Esophagus muscularis mucosa (tissue), 4 donors: ENCODE data around the gene TLE6. TPM values are rescaled to one million over a fixed set of nuclear protein-coding genes. Genes with fewer than 3 reads are reported as not detected.

Experiments used
- DNase-seq: peaks from one replicate; pipeline ENCODE4 v3.0.0-alpha.2; 2017; ENCODE audit errors: extremely low spot score
- H3K27ac ChIP-seq, 4 donors: fragments of 200-600 bp; sonication (generic); replicated peaks in 1 of 4; 1 replicate in 3 of 4; 2 replicates in 1 of 4; pipeline ENCODE4 v1.5.1; 2016 to 2019; ENCODE audit warnings: mild to moderate bottlenecking in 1 of 4
- H3K27me3 ChIP-seq, 4 donors: fragments of 200-600 bp; sonication (generic); one replicate each; pipeline versions ENCODE4 v1.5.1 to v1.6.0; 2016 to 2019
- H3K36me3 ChIP-seq, 4 donors: fragments of 200-600 bp; sonication (generic); one replicate each; pipeline ENCODE4 v1.5.1; 2016 to 2019
- H3K4me1 ChIP-seq, 4 donors: fragments of 200-600 bp; sonication (generic); one replicate each; pipeline ENCODE4 v1.5.1; 2016 to 2019
- H3K4me3 ChIP-seq, 4 donors: fragments of 200-600 bp; sonication (generic); 1 replicate in 2 of 4; 2 replicates in 2 of 4; pipeline ENCODE4 v1.5.1; 2016 to 2019; ENCODE audit warnings: mild to moderate bottlenecking in 4 of 4, moderate library complexity in 1 of 4
- H3K9me3 ChIP-seq, 4 donors: fragments of 200-600 bp; sonication (generic); 1 replicate in 3 of 4; 2 replicates in 1 of 4; pipeline ENCODE4 v1.5.1; 2016 to 2019
- CTCF ChIP-seq, 3 experiments: fragments of 200-600 bp in 2 of 3; fragments of 450-650 bp in 1 of 3; sonication (generic) in 2 of 3; IDR thresholded peaks; one replicate each; pipeline ENCODE4 v1.5.1; 2017 to 2019; ENCODE audit warnings: antibody characterized with exemption in 3 of 3, mild to moderate bottlenecking in 2 of 3, moderate library complexity in 1 of 3
- EP300 ChIP-seq: sonication (generic); formaldehyde crosslinking; IDR thresholded peaks from one replicate; pipeline ENCODE4 v1.6.1; 2017; ENCODE audit warnings: antibody characterized with exemption
- POLR2A ChIP-seq: fragments of 450-650 bp; IDR thresholded peaks from one replicate; pipeline ENCODE4 v1.6.1; 2017; ENCODE audit warnings: antibody characterized with exemption, moderate library complexity, mild to moderate bottlenecking, low read depth
- POLR2AphosphoS5 ChIP-seq, 2 donors: sonication (generic); formaldehyde crosslinking; IDR thresholded peaks; one replicate each; pipeline ENCODE4 v1.6.1; 2017; ENCODE audit warnings: antibody characterized with exemption in 2 of 2
- WGBS: methylation state at CpG from one replicate; pipeline ENCODE4 v1.1.5; 2018; 5-methylcytosine and 5-hydroxymethylcytosine counted together
- intact Hi-C: fragments of 100-400 bp; cut with DNase I; formaldehyde crosslinking; loops from one replicate; pipeline ENCODE4 v1.15.1; 2023
- total RNA-seq, 4 donors: library from RNA; depleted of rRNA; stranded (reverse); fragments of >200 nt; gene quantifications; one replicate each; pipeline versions ENCODE4 v1.1.0 to v1.2.1, GENCODE V29; 2016

Gene TLE6
- total RNA-seq, 4 donors from 2014 or later: 0.75 to 1.2 (median 0.91) TPM; not detected in 1

- Histone ChIP-seq H3K27ac (peak overlapping the region; percentile 61 to 67 (median 66)), H3K36me3 (no peaks in the 10 kb centered on the region), H3K4me1 (peaks cover 63 to 74% (median 71%) of the 10 kb centered on the region in 4 donors), H3K9me3 (no peaks in the 10 kb centered on the region), H3K27me3 (no peaks in the 10 kb centered on the region), H3K4me3 (no peak overlapping the region)
- intact Hi-C loops: no loop called here
- WGBS: 79% methylated on average over 10 of the region's 11 CpGs
- DNase-seq: no peak
- TF ChIP-seq EP300 (no peak), CTCF (IDR thresholded peaks at IDR 0.05) (no peak), POLR2A (no peak), POLR2AphosphoS5 (IDR thresholded peaks at IDR 0.05) (no peak)
Observed at GRCh38 chr19:2978166-2978767, 903 bp downstream of the TLE6 start.

- Histone ChIP-seq H3K27me3 (no peaks in the 10 kb centered on the region), H3K4me1 (peaks cover 63 to 74% (median 71%) of the 10 kb centered on the region in 4 donors), H3K9me3 (no peaks in the 10 kb centered on the region), H3K36me3 (no peaks in the 10 kb centered on the region), H3K4me3 (no peak overlapping the region), H3K27ac (peak overlapping the region; percentile 61 to 67 (median 66))
- WGBS: 82% methylated on average over 9 of the region's 9 CpGs
- no peak for DNase-seq
- no peak for TF ChIP-seq EP300
- no peak for TF ChIP-seq POLR2A
- no peak for TF ChIP-seq CTCF (IDR thresholded peaks at IDR 0.05)
- intact Hi-C loops: no loop called here
Observed at GRCh38 chr19:2978772-2979171, 1.4 kb downstream of the TLE6 start.

- Histone ChIP-seq H3K4me1 (peaks cover 41 to 53% (median 50%) of the 10 kb centered on the region in 4 donors), H3K27me3 (no peaks in the 10 kb centered on the region), H3K27ac (peak overlapping the region in 2 of 4 donors; percentile 85 to 91), H3K9me3 (no peaks in the 10 kb centered on the region), H3K4me3 (no peak overlapping the region), H3K36me3 (no peaks in the 10 kb centered on the region)
- DNase-seq: no peak
- intact Hi-C loops: loop anchor here (5.0 kb wide), 1 partner anchor 75 kb away; no protein-coding TSS in a partner anchor
- 83% methylated on average over 5 of the region's 5 CpGs for WGBS
- TF ChIP-seq POLR2A (no peak), POLR2AphosphoS5 (IDR thresholded peaks at IDR 0.05) (no peak), CTCF (IDR thresholded peaks at IDR 0.05) (no peak)
Observed at GRCh38 chr19:2981898-2982297, 4.5 kb downstream of the TLE6 start.

GRCh38 chr19:2982561-2982960 is 5.2 kb downstream of the TLE6 start:
- peaks cover 36 to 51% (median 43%) of the 10 kb centered on the region in 4 donors for H3K4me1 ChIP-seq
- no peaks in the 10 kb centered on the region for H3K36me3 ChIP-seq
- peak overlapping the region; percentile 85 to 92 (median 90) for H3K27ac ChIP-seq
- WGBS: 31% methylated on average over 8 of the region's 8 CpGs
- no peaks in the 10 kb centered on the region for H3K27me3 ChIP-seq
- peak overlapping the region in 1 of 4 donors; percentile 23 for H3K4me3 ChIP-seq
- DNase-seq: no peak
- intact Hi-C loops: loop anchor here (5.0 kb wide), 1 partner anchor 75 kb away; no protein-coding TSS in a partner anchor
- TF ChIP-seq CTCF (IDR thresholded peaks at IDR 0.05) (no peak), POLR2AphosphoS5 (IDR thresholded peaks at IDR 0.05) (no peak), EP300 (no peak), POLR2A (no peak)
- no peaks in the 10 kb centered on the region for H3K9me3 ChIP-seq

GRCh38 chr19:2982983-2983350 is 5.6 kb downstream of the TLE6 start:
- H3K27ac ChIP-seq: peak overlapping the region; percentile 85 to 92 (median 90)
- TF ChIP-seq EP300 (peak; percentile 29), POLR2A (no peak), POLR2AphosphoS5 (IDR thresholded peaks at IDR 0.05) (peak; percentile 82 to 84), CTCF (IDR thresholded peaks at IDR 0.05) (no peak)
- H3K4me3 ChIP-seq: peak overlapping the region; percentile 44 to 60 (median 49)
- no peaks in the 10 kb centered on the region for H3K9me3 ChIP-seq
- 3% methylated on average over 9 of the region's 10 CpGs for WGBS
- no peaks in the 10 kb centered on the region for H3K27me3 ChIP-seq
- intact Hi-C loops: loop anchor here (5.0 kb wide), 1 partner anchor 74 kb away; no protein-coding TSS in a partner anchor
- H3K36me3 ChIP-seq: no peaks in the 10 kb centered on the region
- DNase-seq: peak; percentile 95
- peaks cover 33 to 46% (median 39%) of the 10 kb centered on the region in 4 donors for H3K4me1 ChIP-seq
